KMS-11 (cell line): Measurements from ENCODE around the gene NCOA1.
A peak's percentile ranks its signal among the peaks of the same experiment; 100 is the strongest.
"Not testable (repeated sequence)": the region's sequence is repeated elsewhere in the genome, so short reads cannot be mapped to it uniquely, and the experiment has no call there.

Experiments
- H2AFZ ChIP-seq: fragments of 200-600 bp; sonication (generic); 2 replicates; pipeline ENCODE4 v1.6.1; 2016; ENCODE audit warnings: antibody characterized with exemption, mixed run types, low read depth
- H3K27ac ChIP-seq: fragments of 200-600 bp; sonication (generic); 2 replicates; pipeline ENCODE4 v1.6.1; 2016; ENCODE audit warnings: mild to moderate bottlenecking, mixed run types
- H3K27me3 ChIP-seq: fragments of 200-600 bp; sonication (generic); 2 replicates; pipeline ENCODE4 v1.6.1; 2017; ENCODE audit warnings: mild to moderate bottlenecking, low read depth, mixed run types, moderate library complexity; ENCODE audit not compliant: insufficient read depth
- H3K36me3 ChIP-seq: fragments of 200-600 bp; sonication (generic); 2 replicates; pipeline ENCODE4 v1.6.1; 2017; ENCODE audit warnings: mild to moderate bottlenecking, mixed run types; ENCODE audit not compliant: insufficient read depth
- H3K4me1 ChIP-seq: fragments of 200-600 bp; sonication (generic); 2 replicates; pipeline ENCODE4 v1.6.1; 2016; ENCODE audit warnings: mild to moderate bottlenecking, low read depth, mixed run types; ENCODE audit not compliant: poor library complexity, severe bottlenecking
- H3K4me2 ChIP-seq: fragments of 200-600 bp; sonication (generic); 2 replicates; pipeline ENCODE4 v1.7.0; 2016; ENCODE audit warnings: mild to moderate bottlenecking, mixed run types
- H3K4me3 ChIP-seq: fragments of 200-600 bp; sonication (generic); IDR thresholded peaks from 2 replicates; pipeline ENCODE4 v1.6.1; 2017; ENCODE audit warnings: low read depth, low read length, mixed read lengths; ENCODE audit not compliant: insufficient read depth
- H3K79me2 ChIP-seq: fragments of 200-600 bp; sonication (generic); 2 replicates; pipeline ENCODE4 v1.6.1; 2016; ENCODE audit warnings: low read depth, mixed run types; ENCODE audit not compliant: insufficient read depth
- H3K9ac ChIP-seq: fragments of 200-600 bp; sonication (generic); 2 replicates; pipeline ENCODE4 v1.6.1; 2016; ENCODE audit warnings: mild to moderate bottlenecking, mixed run types
- H4K20me1 ChIP-seq: fragments of 200-600 bp; sonication (generic); 2 replicates; pipeline ENCODE4 v1.6.1; 2016; ENCODE audit warnings: mild to moderate bottlenecking, mixed run types; ENCODE audit not compliant: insufficient read depth
- TF ChIP-seq, protein P1 (sequence below): fragments of 200-600 bp; sonication (generic); conservative IDR thresholded peaks from 2 replicates; pipeline ENCODE4 v1.6.1; 2017; ENCODE audit warnings: low read depth, mild to moderate bottlenecking, antibody characterized with exemption, low read length, moderate library complexity, mixed read lengths

NCOA1 gene

DNA sequence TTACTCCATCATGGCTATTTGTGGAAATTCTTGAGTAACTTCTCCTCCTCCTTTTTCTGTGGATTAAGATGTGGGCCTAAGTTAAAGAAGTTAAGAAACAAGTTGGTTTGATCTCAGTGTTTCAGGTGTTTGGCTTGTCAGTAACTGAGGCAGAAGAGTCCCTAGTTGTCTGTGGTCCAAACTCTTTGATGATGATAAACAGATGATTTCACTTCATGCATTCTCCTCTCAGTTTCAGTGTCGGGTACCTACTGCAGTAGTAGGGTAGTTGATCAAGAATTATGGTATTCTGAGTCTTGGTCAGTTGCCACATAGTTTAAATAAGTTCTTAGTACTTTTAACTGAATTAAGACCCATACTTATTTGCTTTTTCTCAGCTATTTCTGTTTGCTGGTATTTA is 85.6 kb downstream of the NCOA1 start:
- no peaks in the 10 kb centered on the region for H4K20me1 ChIP-seq
- H3K4me3 ChIP-seq = no peak overlapping the region
- no peak overlapping the region for H3K27ac ChIP-seq
- no peak overlapping the region for H3K9ac ChIP-seq
- H3K79me2 ChIP-seq = no peaks in the 10 kb centered on the region
- TF ChIP-seq, protein P1, sequence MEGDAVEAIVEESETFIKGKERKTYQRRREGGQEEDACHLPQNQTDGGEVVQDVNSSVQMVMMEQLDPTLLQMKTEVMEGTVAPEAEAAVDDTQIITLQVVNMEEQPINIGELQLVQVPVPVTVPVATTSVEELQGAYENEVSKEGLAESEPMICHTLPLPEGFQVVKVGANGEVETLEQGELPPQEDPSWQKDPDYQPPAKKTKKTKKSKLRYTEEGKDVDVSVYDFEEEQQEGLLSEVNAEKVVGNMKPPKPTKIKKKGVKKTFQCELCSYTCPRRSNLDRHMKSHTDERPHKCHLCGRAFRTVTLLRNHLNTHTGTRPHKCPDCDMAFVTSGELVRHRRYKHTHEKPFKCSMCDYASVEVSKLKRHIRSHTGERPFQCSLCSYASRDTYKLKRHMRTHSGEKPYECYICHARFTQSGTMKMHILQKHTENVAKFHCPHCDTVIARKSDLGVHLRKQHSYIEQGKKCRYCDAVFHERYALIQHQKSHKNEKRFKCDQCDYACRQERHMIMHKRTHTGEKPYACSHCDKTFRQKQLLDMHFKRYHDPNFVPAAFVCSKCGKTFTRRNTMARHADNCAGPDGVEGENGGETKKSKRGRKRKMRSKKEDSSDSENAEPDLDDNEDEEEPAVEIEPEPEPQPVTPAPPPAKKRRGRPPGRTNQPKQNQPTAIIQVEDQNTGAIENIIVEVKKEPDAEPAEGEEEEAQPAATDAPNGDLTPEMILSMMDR = no peak
- H3K27me3 ChIP-seq = no peaks in the 10 kb centered on the region
- peak overlapping the region; percentile 13; the same call in 1 of the 2 replicates for H3K4me2 ChIP-seq
- peaks cover 22% of the 10 kb centered on the region for H3K4me1 ChIP-seq
- H3K36me3 ChIP-seq = no peaks in the 10 kb centered on the region
- H2AFZ ChIP-seq = no peak overlapping the region

DNA sequence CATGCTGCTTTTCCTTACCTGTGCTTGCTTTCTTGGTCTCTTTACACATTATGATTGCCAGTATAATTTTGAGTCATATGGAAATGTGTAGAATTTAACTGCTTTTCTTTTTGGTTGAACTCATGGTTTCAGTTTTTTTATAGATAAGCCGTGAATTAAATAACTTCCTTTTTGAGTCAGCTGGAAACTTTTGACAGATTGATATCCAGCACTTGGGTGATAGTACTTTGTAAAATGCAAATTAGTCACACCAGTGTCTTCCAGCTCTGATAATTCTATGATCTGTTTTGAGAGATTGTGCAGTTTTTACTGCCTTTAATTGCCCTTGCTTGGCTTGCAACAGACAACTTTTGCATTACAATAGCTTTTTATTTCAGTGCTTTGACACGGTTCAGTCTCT is 86.4 kb downstream of the NCOA1 start:
- no peaks in the 10 kb centered on the region for H3K79me2 ChIP-seq
- H3K4me2 ChIP-seq = no peak overlapping the region
- H2AFZ ChIP-seq = no peak overlapping the region
- no peaks in the 10 kb centered on the region for H3K36me3 ChIP-seq
- no peaks in the 10 kb centered on the region for H3K27me3 ChIP-seq
- TF ChIP-seq, protein P1 = no peak
- H3K4me3 ChIP-seq = no peak overlapping the region
- peaks cover 22% of the 10 kb centered on the region for H3K4me1 ChIP-seq
- H4K20me1 ChIP-seq = no peaks in the 10 kb centered on the region
- no peak overlapping the region for H3K27ac ChIP-seq
- no peak overlapping the region for H3K9ac ChIP-seq

DNA sequence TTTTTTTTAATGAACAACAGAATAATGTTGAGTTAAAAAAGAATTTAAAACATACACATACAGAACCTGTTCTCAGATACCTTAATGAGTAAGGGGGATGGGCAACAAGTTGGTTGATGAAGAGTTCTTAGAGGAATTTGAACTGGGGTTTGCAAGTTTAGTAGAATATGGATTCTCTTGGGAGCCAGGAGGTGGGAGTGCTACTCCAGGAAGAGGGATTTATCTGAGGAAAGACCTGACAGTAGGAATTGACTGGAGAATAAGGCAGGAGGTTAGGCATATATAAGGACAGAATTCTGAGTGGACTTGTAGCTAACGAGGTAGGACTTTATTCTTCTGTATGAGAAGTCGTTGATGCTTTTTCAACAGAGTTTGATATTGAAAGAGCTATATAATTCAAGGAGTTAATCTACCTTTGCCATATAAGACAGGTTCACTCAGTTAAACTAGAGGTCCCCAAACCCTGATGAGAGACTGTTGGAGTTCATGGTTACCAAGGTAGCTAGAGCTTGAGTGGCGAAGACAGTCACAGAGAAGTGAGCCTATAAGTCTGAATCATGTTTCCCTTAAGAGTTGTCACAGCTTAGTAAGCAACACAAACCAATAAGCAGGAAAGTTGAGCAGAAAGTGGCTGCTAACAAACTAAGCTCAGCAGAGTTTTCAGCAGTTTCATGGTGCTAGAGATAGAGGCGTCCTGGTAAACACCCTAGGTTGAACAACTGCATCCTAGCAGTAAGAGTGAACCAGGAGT is 88.2 kb downstream of the NCOA1 start:
- H3K27me3 ChIP-seq = no peaks in the 10 kb centered on the region
- H3K9ac ChIP-seq = no peak overlapping the region
- no peak overlapping the region for H3K27ac ChIP-seq
- H3K4me1 ChIP-seq = peaks cover 22% of the 10 kb centered on the region
- no peak overlapping the region for H2AFZ ChIP-seq
- no peaks in the 10 kb centered on the region for H4K20me1 ChIP-seq
- H3K4me2 ChIP-seq = no peak overlapping the region
- H3K79me2 ChIP-seq = no peaks in the 10 kb centered on the region
- no peak overlapping the region for H3K4me3 ChIP-seq
- TF ChIP-seq, protein P1 = no peak
- H3K36me3 ChIP-seq = no peaks in the 10 kb centered on the region

DNA sequence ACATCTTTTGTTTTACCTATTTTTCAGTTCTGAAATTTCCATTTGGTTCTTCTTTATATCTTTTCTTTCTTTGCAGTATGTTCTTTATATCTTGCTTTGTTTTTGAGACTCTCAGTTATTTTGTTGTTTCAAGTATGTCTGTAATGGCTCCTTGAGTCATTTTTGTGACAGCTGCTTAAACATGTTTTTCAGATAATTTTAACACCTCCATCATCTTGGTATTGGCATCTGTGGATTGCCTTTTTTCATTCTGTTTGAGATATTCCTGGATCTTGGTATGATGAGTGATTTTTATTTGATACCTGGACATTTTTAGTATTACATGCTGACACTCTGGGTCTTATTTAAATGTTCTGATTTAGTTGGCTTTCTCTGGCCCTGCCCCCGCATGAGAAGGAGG is 89.5 kb downstream of the NCOA1 start:
- no peaks in the 10 kb centered on the region for H3K27me3 ChIP-seq
- H3K9ac ChIP-seq = no peak overlapping the region
- no peak overlapping the region for H3K27ac ChIP-seq
- H3K4me3 ChIP-seq = no peak overlapping the region
- H3K36me3 ChIP-seq = no peaks in the 10 kb centered on the region
- no peaks in the 10 kb centered on the region for H4K20me1 ChIP-seq
- no peaks in the 10 kb centered on the region for H3K79me2 ChIP-seq
- H3K4me2 ChIP-seq = no peak overlapping the region
- H3K4me1 ChIP-seq = peaks cover 35% of the 10 kb centered on the region
- H2AFZ ChIP-seq = no peak overlapping the region
- TF ChIP-seq, protein P1 = no peak

DNA sequence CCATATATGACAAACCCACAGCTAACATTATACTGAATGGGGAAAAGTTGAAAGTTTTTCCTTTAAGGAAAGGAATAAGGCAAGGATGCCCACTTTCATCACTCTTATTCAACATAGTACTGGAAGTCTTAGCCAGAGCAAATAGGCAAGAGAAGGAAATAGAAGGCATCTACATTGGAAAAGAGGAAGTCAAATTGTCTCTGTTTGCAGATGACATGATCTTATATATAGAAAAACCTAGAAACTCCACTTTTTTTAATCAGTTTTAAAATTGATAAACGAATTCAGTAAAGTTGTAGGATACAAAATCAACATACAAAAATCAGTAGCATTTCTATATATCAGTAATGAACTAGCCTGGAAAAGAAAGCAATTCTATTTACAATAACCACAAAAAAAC is 90.9 kb downstream of the NCOA1 start:
- not testable (repeated sequence) for H3K36me3 ChIP-seq, H3K4me3 ChIP-seq
- peaks cover 42% of the 10 kb centered on the region for H3K4me1 ChIP-seq

More for the DNA sequence above, 90.9 kb downstream of the NCOA1 start:
- not testable (repeated sequence) for H3K27me3 ChIP-seq, H3K27ac ChIP-seq, H3K79me2 ChIP-seq, H4K20me1 ChIP-seq, H3K9ac ChIP-seq, H3K4me2 ChIP-seq, H2AFZ ChIP-seq
